Measurements from ENCODE around the gene KIAA0513. TPM values are rescaled to one million over a fixed set of nuclear protein-coding genes. Genes with fewer than 3 reads are reported as not detected.
A peak's percentile ranks its signal among the peaks of the same experiment; 100 is the strongest.

Gene KIAA0513
- 3.2 TPM for total RNA-seq

GRCh38 chr16:85027349-85027957 lies at the start of gene KIAA0513:
Gene KIAA0513, plus strand, starts transcription at chr16:85027795. Its CDS starts 39,277 bp downstream, at chr16:85067072.
- peak; percentile 95 to 96 (median 95) for DNase-seq (ENCODE audit: low read depth in 2 of 3, low spot score in 2 of 3)

GRCh38 chr16:84979516-84979915 lies 48.1 kb upstream of the KIAA0513 start:
- DNase-seq (ENCODE audit: low read depth in 2 of 3, low spot score in 2 of 3) = no peak

- peak in 2 of 3 donors; percentile 51 to 75 for DNase-seq (ENCODE audit: low read depth in 2 of 3, low spot score in 2 of 3)
Measured at GRCh38 chr16:84982434-84982833, 45.2 kb upstream of the KIAA0513 start.

GRCh38 chr16:84985079-84986065 lies 42.2 kb upstream of the KIAA0513 start:
- no peak for DNase-seq (ENCODE audit: low read depth in 2 of 3, low spot score in 2 of 3)

GRCh38 chr16:84986102-84986501 lies 41.5 kb upstream of the KIAA0513 start:
- no peak for DNase-seq (ENCODE audit: low read depth in 2 of 3, low spot score in 2 of 3)

GRCh38 chr16:84986879-84987278 lies 40.7 kb upstream of the KIAA0513 start:
- no peak for DNase-seq (ENCODE audit: low read depth in 2 of 3, low spot score in 2 of 3)

GRCh38 chr16:84988328-84989080 lies 39.1 kb upstream of the KIAA0513 start:
- DNase-seq (ENCODE audit: low read depth in 2 of 3, low spot score in 2 of 3) = no peak

- DNase-seq (ENCODE audit: low read depth in 2 of 3, low spot score in 2 of 3) = no peak
Measured at GRCh38 chr16:84989749-84990620, 37.6 kb upstream of the KIAA0513 start.

- no peak for DNase-seq (ENCODE audit: low read depth in 2 of 3, low spot score in 2 of 3)
Measured at GRCh38 chr16:84990782-84991181, 36.8 kb upstream of the KIAA0513 start.

GRCh38 chr16:84992717-84993075 lies 34.9 kb upstream of the KIAA0513 start:
- DNase-seq (ENCODE audit: low read depth in 2 of 3, low spot score in 2 of 3) = no peak

GRCh38 chr16:84993926-84994325 lies 33.7 kb upstream of the KIAA0513 start:
- no peak for DNase-seq (ENCODE audit: low read depth in 2 of 3, low spot score in 2 of 3)

GRCh38 chr16:84995663-84996062 lies 31.9 kb upstream of the KIAA0513 start:
- DNase-seq (ENCODE audit: low read depth in 2 of 3, low spot score in 2 of 3) = no peak

GRCh38 chr16:84996365-84996764 lies 31.2 kb upstream of the KIAA0513 start:
- DNase-seq (ENCODE audit: low read depth in 2 of 3, low spot score in 2 of 3) = no peak

GRCh38 chr16:84999200-84999599 lies 28.4 kb upstream of the KIAA0513 start:
- DNase-seq (ENCODE audit: low read depth in 2 of 3, low spot score in 2 of 3) = no peak

- no peak for DNase-seq (ENCODE audit: low read depth in 2 of 3, low spot score in 2 of 3)
Measured at GRCh38 chr16:84999857-85000480, 27.6 kb upstream of the KIAA0513 start.

GRCh38 chr16:85002099-85002541 lies 25.5 kb upstream of the KIAA0513 start:
- no peak for DNase-seq (ENCODE audit: low read depth in 2 of 3, low spot score in 2 of 3)

GRCh38 chr16:85002608-85003007 lies 25.0 kb upstream of the KIAA0513 start:
- DNase-seq (ENCODE audit: low read depth in 2 of 3, low spot score in 2 of 3) = no peak

- DNase-seq (ENCODE audit: low read depth in 2 of 3, low spot score in 2 of 3) = no peak
Measured at GRCh38 chr16:85003076-85003475, 24.5 kb upstream of the KIAA0513 start.

- no peak for DNase-seq (ENCODE audit: low read depth in 2 of 3, low spot score in 2 of 3)
Measured at GRCh38 chr16:85003725-85004586, 23.6 kb upstream of the KIAA0513 start.

Measured in hematopoietic multipotent progenitor cell (in vitro differentiated cells).